ENCODE results near the gene SCCPDH. TPM values are rescaled to one million over a fixed set of nuclear protein-coding genes. Genes with fewer than 3 reads are reported as not detected.
"Not testable (repeated sequence)": the region's sequence is repeated elsewhere in the genome, so short reads cannot be mapped to it uniquely, and the experiment has no call there.

Gene SCCPDH
- total and polyA plus RNA-seq, 2 donors (not counting 1 experiment from before 2014, with no cell fraction given), result 47.8 to 58.0 TPM

GRCh38 chr1:246691622-246692495 lies 32.4 kb upstream of the SCCPDH start:
- Histone ChIP-seq H3K9ac (ENCODE audit: insufficient read depth, low read length) (no peak overlapping the region), H3K9me3 (ENCODE audit: control insufficient read depth, insufficient read depth, low read depth, low read length) (no peaks in the 10 kb centered on the region), H2AFZ (ENCODE audit: low read length) (no peak overlapping the region), H3K79me2 (ENCODE audit: control insufficient read depth, insufficient read depth, low read length) (no peaks in the 10 kb centered on the region), H3K4me3 (replicated peaks in 1 of 4; ENCODE audit: control extremely low read depth in 1 of 4, insufficient read depth in 1 of 4, low read depth in 3 of 4, low read length in 4 of 4) (no peak overlapping the region), H3K36me3 (ENCODE audit: control insufficient read depth, insufficient read depth, low read length) (no peaks in the 10 kb centered on the region), H3K4me2 (ENCODE audit: extremely low read depth, insufficient read depth, low read length) (no peak overlapping the region), H4K20me1 (ENCODE audit: control insufficient read depth, extremely low read depth, insufficient read depth, low read length) (no peaks in the 10 kb centered on the region), H3K27me3 (ENCODE audit: control insufficient read depth, insufficient read depth, low read length) (no peaks in the 10 kb centered on the region), H3K4me1 (ENCODE audit: control insufficient read depth, extremely low read depth, insufficient read depth, low read length) (peaks cover 1% of the 10 kb centered on the region), H3K27ac (ENCODE audit: insufficient read depth, low read length) (no peak overlapping the region)
- peak in 1 of 2 donors; percentile 14 for DNase-seq (ENCODE audit: low read depth in 2 of 2)
- no peak for TF ChIP-seq CTCF (conservative IDR thresholded peaks at IDR 0.05 in 1 of 2, IDR thresholded peaks at IDR 0.05 in 1 of 2; ENCODE audit: low read depth in 1 of 2, low read length in 2 of 2)
- no peak for TF ChIP-seq EZH2 (IDR thresholded peaks at IDR 0.05; ENCODE audit: low read length, missing control alignments)

- H3K9ac ChIP-seq (ENCODE audit: insufficient read depth, low read length); H3K4me1 ChIP-seq (ENCODE audit: control insufficient read depth, extremely low read depth, insufficient read depth, low read length); H2AFZ ChIP-seq (ENCODE audit: low read length); H3K4me3 ChIP-seq (replicated peaks in 1 of 4; ENCODE audit: control extremely low read depth in 1 of 4, insufficient read depth in 1 of 4, low read depth in 3 of 4, low read length in 4 of 4); H3K79me2 ChIP-seq (ENCODE audit: control insufficient read depth, insufficient read depth, low read length); DNase-seq (ENCODE audit: low read depth in 2 of 2); H3K27me3 ChIP-seq (ENCODE audit: control insufficient read depth, insufficient read depth, low read length); H3K36me3 ChIP-seq (ENCODE audit: control insufficient read depth, insufficient read depth, low read length); H3K27ac ChIP-seq (ENCODE audit: insufficient read depth, low read length); H3K4me2 ChIP-seq (ENCODE audit: extremely low read depth, insufficient read depth, low read length); H4K20me1 ChIP-seq (ENCODE audit: control insufficient read depth, extremely low read depth, insufficient read depth, low read length); H3K9me3 ChIP-seq (ENCODE audit: control insufficient read depth, insufficient read depth, low read depth, low read length): not testable (repeated sequence)
Measured at GRCh38 chr1:246694213-246694895, 29.9 kb upstream of the SCCPDH start.

- H4K20me1 ChIP-seq (ENCODE audit: control insufficient read depth, extremely low read depth, insufficient read depth, low read length), result no peaks in the 10 kb centered on the region
- no peak overlapping the region for H3K9ac ChIP-seq (ENCODE audit: insufficient read depth, low read length)
- no peak overlapping the region for H3K27ac ChIP-seq (ENCODE audit: insufficient read depth, low read length)
- no peaks in the 10 kb centered on the region for H3K36me3 ChIP-seq (ENCODE audit: control insufficient read depth, insufficient read depth, low read length)
- H3K9me3 ChIP-seq (ENCODE audit: control insufficient read depth, insufficient read depth, low read depth, low read length), result no peaks in the 10 kb centered on the region
- H3K4me3 ChIP-seq (replicated peaks in 1 of 4; ENCODE audit: control extremely low read depth in 1 of 4, insufficient read depth in 1 of 4, low read depth in 3 of 4, low read length in 4 of 4), result no peak overlapping the region
- DNase-seq (ENCODE audit: low read depth in 2 of 2), result no peak
- TF ChIP-seq EZH2 (IDR thresholded peaks at IDR 0.05; ENCODE audit: low read length, missing control alignments), result no peak
- TF ChIP-seq CTCF (conservative IDR thresholded peaks at IDR 0.05 in 1 of 2, IDR thresholded peaks at IDR 0.05 in 1 of 2; ENCODE audit: low read depth in 1 of 2, low read length in 2 of 2), result no peak
- no peak overlapping the region for H3K4me2 ChIP-seq (ENCODE audit: extremely low read depth, insufficient read depth, low read length)
- H3K4me1 ChIP-seq (ENCODE audit: control insufficient read depth, extremely low read depth, insufficient read depth, low read length), result peaks cover 4% of the 10 kb centered on the region
- no peaks in the 10 kb centered on the region for H3K79me2 ChIP-seq (ENCODE audit: control insufficient read depth, insufficient read depth, low read length)
- no peaks in the 10 kb centered on the region for H3K27me3 ChIP-seq (ENCODE audit: control insufficient read depth, insufficient read depth, low read length)
- no peak overlapping the region for H2AFZ ChIP-seq (ENCODE audit: low read length)
Measured at GRCh38 chr1:246695136-246695535, 29.1 kb upstream of the SCCPDH start.

Measured in fibroblast of lung (primary cell).